ENCODE data around the gene GLI3. TPM values are rescaled to one million over a fixed set of nuclear protein-coding genes. Genes with fewer than 3 reads are reported as not detected.

The GLI3 gene
- total and polyA plus RNA-seq, 2 donors (not counting 1 experiment from before 2014, with no cell fraction given), result 6.4 to 6.5 TPM

DNA sequence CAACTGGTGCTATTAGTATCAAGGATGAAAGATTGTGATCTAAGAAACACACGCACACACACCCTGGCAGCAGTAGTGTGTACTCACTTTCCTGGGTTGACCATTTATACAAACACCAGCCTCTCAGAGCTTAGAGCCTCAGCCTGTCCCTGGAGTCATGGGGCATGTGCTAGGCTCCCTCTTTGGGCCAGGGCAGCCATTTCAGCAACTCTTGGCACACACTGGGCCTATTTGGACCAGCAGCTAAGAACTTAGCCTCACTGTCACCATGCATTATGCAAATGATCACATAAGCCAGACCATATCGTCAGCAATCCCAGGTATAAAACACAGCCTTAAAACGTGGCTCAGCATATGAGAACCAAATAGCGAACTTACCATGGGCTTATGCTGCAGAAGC, 51.3 kb downstream of the GLI3 start:
- H3K79me2 ChIP-seq (ENCODE audit: control insufficient read depth, insufficient read depth, low read length), result peaks cover 8% of the 10 kb centered on the region

GRCh38 chr7:42183547-42183946, 53.5 kb downstream of the GLI3 start:
- Histone ChIP-seq H3K27me3 (ENCODE audit: control insufficient read depth, insufficient read depth, low read length) (no peaks in the 10 kb centered on the region), H3K79me2 (ENCODE audit: control insufficient read depth, insufficient read depth, low read length) (peaks cover 4% of the 10 kb centered on the region), H3K4me1 (ENCODE audit: control insufficient read depth, extremely low read depth, insufficient read depth, low read length) (no peaks in the 10 kb centered on the region), H3K4me2 (ENCODE audit: extremely low read depth, insufficient read depth, low read length) (no peak overlapping the region), H4K20me1 (ENCODE audit: control insufficient read depth, extremely low read depth, insufficient read depth, low read length) (no peaks in the 10 kb centered on the region), H3K9me3 (ENCODE audit: control insufficient read depth, insufficient read depth, low read depth, low read length) (no peaks in the 10 kb centered on the region), H3K27ac (ENCODE audit: insufficient read depth, low read length) (no peak overlapping the region), H3K4me3 (replicated peaks in 1 of 4; ENCODE audit: control extremely low read depth in 1 of 4, insufficient read depth in 1 of 4, low read depth in 3 of 4, low read length in 4 of 4) (no peak overlapping the region), H3K36me3 (ENCODE audit: control insufficient read depth, insufficient read depth, low read length) (no peaks in the 10 kb centered on the region), H2AFZ (ENCODE audit: low read length) (no peak overlapping the region), H3K9ac (ENCODE audit: insufficient read depth, low read length) (no peak overlapping the region)
- peak in 1 of 2 donors; percentile 59 for DNase-seq (ENCODE audit: low read depth in 2 of 2)
- TF ChIP-seq, protein P1, sequence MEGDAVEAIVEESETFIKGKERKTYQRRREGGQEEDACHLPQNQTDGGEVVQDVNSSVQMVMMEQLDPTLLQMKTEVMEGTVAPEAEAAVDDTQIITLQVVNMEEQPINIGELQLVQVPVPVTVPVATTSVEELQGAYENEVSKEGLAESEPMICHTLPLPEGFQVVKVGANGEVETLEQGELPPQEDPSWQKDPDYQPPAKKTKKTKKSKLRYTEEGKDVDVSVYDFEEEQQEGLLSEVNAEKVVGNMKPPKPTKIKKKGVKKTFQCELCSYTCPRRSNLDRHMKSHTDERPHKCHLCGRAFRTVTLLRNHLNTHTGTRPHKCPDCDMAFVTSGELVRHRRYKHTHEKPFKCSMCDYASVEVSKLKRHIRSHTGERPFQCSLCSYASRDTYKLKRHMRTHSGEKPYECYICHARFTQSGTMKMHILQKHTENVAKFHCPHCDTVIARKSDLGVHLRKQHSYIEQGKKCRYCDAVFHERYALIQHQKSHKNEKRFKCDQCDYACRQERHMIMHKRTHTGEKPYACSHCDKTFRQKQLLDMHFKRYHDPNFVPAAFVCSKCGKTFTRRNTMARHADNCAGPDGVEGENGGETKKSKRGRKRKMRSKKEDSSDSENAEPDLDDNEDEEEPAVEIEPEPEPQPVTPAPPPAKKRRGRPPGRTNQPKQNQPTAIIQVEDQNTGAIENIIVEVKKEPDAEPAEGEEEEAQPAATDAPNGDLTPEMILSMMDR (conservative IDR thresholded peaks at IDR 0.05 in 1 of 2, IDR thresholded peaks at IDR 0.05 in 1 of 2; ENCODE audit: low read depth in 1 of 2, low read length in 2 of 2), result no peak

More for the DNA sequence above, 51.3 kb downstream of the GLI3 start:
- peaks cover 2% of the 10 kb centered on the region for H3K4me1 ChIP-seq (ENCODE audit: control insufficient read depth, extremely low read depth, insufficient read depth, low read length)
- no peaks in the 10 kb centered on the region for H4K20me1 ChIP-seq (ENCODE audit: control insufficient read depth, extremely low read depth, insufficient read depth, low read length)
- H3K4me3 ChIP-seq (replicated peaks in 1 of 4; ENCODE audit: control extremely low read depth in 1 of 4, insufficient read depth in 1 of 4, low read depth in 3 of 4, low read length in 4 of 4), result no peak overlapping the region
- TF ChIP-seq, protein P1 (conservative IDR thresholded peaks at IDR 0.05 in 1 of 2, IDR thresholded peaks at IDR 0.05 in 1 of 2; ENCODE audit: low read depth in 1 of 2, low read length in 2 of 2), result no peak
- TF ChIP-seq EZH2 (IDR thresholded peaks at IDR 0.05; ENCODE audit: low read length, missing control alignments), result no peak
- no peak overlapping the region for H2AFZ ChIP-seq (ENCODE audit: low read length)
- no peaks in the 10 kb centered on the region for H3K9me3 ChIP-seq (ENCODE audit: control insufficient read depth, insufficient read depth, low read depth, low read length)
- no peak overlapping the region for H3K9ac ChIP-seq (ENCODE audit: insufficient read depth, low read length)
- H3K4me2 ChIP-seq (ENCODE audit: extremely low read depth, insufficient read depth, low read length), result no peak overlapping the region
- H3K27me3 ChIP-seq (ENCODE audit: control insufficient read depth, insufficient read depth, low read length), result no peaks in the 10 kb centered on the region
- DNase-seq (ENCODE audit: low read depth in 2 of 2), result no peak
- H3K36me3 ChIP-seq (ENCODE audit: control insufficient read depth, insufficient read depth, low read length), result no peaks in the 10 kb centered on the region
- no peak overlapping the region for H3K27ac ChIP-seq (ENCODE audit: insufficient read depth, low read length)

DNA sequence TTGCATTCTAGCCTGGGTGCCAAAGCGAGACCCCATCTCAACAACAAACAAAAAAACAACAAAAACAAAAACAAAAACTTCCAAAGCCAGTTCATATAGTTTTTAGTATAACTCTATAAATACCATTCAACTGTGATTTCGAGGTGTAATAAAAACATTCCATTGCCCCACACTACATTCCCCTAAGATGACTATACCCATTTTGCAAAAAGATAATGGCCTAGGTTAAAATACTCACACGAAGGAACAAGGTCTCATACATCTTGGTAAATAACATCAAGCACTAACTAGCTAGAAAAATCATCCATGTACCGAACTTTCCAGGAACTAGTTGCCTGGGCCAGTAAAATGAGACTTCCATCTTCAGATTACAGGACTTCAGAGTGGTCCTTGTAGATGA, 55.4 kb downstream of the GLI3 start:
- Histone ChIP-seq H4K20me1 (ENCODE audit: control insufficient read depth, extremely low read depth, insufficient read depth, low read length) (no peaks in the 10 kb centered on the region), H3K9me3 (ENCODE audit: control insufficient read depth, insufficient read depth, low read depth, low read length) (no peaks in the 10 kb centered on the region), H3K36me3 (ENCODE audit: control insufficient read depth, insufficient read depth, low read length) (no peaks in the 10 kb centered on the region), H3K4me3 (replicated peaks in 1 of 4; ENCODE audit: control extremely low read depth in 1 of 4, insufficient read depth in 1 of 4, low read depth in 3 of 4, low read length in 4 of 4) (no peak overlapping the region), H3K27ac (ENCODE audit: insufficient read depth, low read length) (no peak overlapping the region), H2AFZ (ENCODE audit: low read length) (no peak overlapping the region), H3K4me2 (ENCODE audit: extremely low read depth, insufficient read depth, low read length) (no peak overlapping the region), H3K9ac (ENCODE audit: insufficient read depth, low read length) (no peak overlapping the region), H3K79me2 (ENCODE audit: control insufficient read depth, insufficient read depth, low read length) (peaks cover 2% of the 10 kb centered on the region), H3K27me3 (ENCODE audit: control insufficient read depth, insufficient read depth, low read length) (no peaks in the 10 kb centered on the region), H3K4me1 (ENCODE audit: control insufficient read depth, extremely low read depth, insufficient read depth, low read length) (no peaks in the 10 kb centered on the region)
- no peak for TF ChIP-seq EZH2 (IDR thresholded peaks at IDR 0.05; ENCODE audit: low read length, missing control alignments)
- TF ChIP-seq, protein P1 (conservative IDR thresholded peaks at IDR 0.05 in 1 of 2, IDR thresholded peaks at IDR 0.05 in 1 of 2; ENCODE audit: low read depth in 1 of 2, low read length in 2 of 2), result no peak
- DNase-seq (ENCODE audit: low read depth in 2 of 2), result peak in 1 of 2 donors; percentile 45

Data from fibroblast of lung (primary cell).